Activated T-cell treated with anti-CD3 and anti-CD28 coated beads, Interleukin-2, amount 50 U/mL, for 4 hours (primary cell): ENCODE results near the gene UVRAG. TPM values are rescaled to one million over a fixed set of nuclear protein-coding genes. Genes with fewer than 3 reads are reported as not detected.
"Not testable (repeated sequence)": the region's sequence is repeated elsewhere in the genome, so short reads cannot be mapped to it uniquely, and the experiment has no call there.

Source experiments
- ATAC-seq, 2 donors: fragments of 200-7000 bp; cut with Tn5 transposase; one replicate each; pipeline ENCODE4 v1.10.0; 2021
- DNase-seq: peaks from one replicate; pipeline ENCODE4 v3.0.0-alpha.2; 2020
- H3K27me3 Mint-ChIP-seq: one replicate; pipeline ENCODE4 v1.8.0; 2021; ENCODE audit warnings: low read depth, mixed read lengths
- H3K36me3 Mint-ChIP-seq: one replicate; pipeline ENCODE4 v1.8.0; 2022; ENCODE audit warnings: mixed read lengths; ENCODE audit not compliant: insufficient read depth
- H3K4me1 Mint-ChIP-seq: one replicate; pipeline ENCODE4 v1.8.0; 2021; ENCODE audit warnings: low read depth, mixed read lengths
- H3K4me3 Mint-ChIP-seq: one replicate; pipeline ENCODE4 v1.8.0; 2021; ENCODE audit warnings: mild to moderate bottlenecking, moderate library complexity, mixed read lengths
- H3K9me3 Mint-ChIP-seq: one replicate; pipeline ENCODE4 v1.8.0; 2021; ENCODE audit warnings: mixed read lengths
- total RNA-seq, 3 donors: library from RNA; stranded (reverse); gene quantifications; one replicate each; pipeline ENCODE4 v1.2.1, GENCODE V29; 2021

The UVRAG gene
- total RNA-seq, 3 donors from 2014 or later = 14.4 to 15.8 (median 14.5) TPM

DNA sequence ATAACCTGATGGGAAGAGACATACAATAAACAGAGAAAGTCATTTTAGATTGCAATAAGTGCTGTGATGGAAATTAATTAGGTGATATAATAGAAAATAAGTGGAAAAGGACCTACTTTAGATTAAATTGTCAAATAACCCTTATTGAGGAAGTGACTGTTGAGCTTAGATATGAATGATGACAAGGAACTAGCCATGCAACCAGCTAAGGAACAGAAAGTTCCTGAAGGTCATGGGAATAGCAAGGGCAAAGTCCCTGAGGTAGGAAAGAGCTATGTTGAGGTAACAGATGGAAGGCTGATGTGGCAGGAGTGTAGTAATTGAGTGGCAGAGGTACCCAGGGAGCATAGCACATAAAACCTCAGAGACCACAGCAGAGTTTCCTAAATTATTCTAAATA lies 256.1 kb downstream of the UVRAG start:
- no peak for DNase-seq
- H3K9me3 Mint-ChIP-seq = peaks cover 6% of the 10 kb centered on the region
- peaks cover 49% of the 10 kb centered on the region for H3K36me3 Mint-ChIP-seq
- peaks cover 7% of the 10 kb centered on the region for H3K4me1 Mint-ChIP-seq
- ATAC-seq = no peak
- H3K4me3 Mint-ChIP-seq = no peak overlapping the region
- H3K27me3 Mint-ChIP-seq = no peaks in the 10 kb centered on the region

DNA sequence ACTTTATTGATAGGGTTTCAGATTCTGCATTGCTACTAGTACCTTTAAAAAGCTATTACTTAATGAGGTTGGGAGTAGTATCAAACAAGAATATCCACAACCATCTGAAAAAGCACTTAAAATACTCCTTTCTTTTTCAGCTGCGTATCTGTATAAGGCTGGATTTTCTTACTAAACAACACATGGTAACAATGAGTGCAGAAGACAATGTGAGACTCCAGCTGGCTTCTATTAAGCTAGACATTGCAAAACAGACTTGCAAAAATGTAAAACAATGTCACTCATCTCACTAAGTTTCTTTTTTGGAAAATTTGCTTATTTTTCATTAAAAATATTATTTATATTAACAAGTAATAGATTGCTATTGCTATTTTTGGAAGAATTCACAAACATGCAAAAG lies 258.7 kb downstream of the UVRAG start:
- Mint-ChIP-seq H3K9me3 (peaks cover 7% of the 10 kb centered on the region), H3K4me3 (no peak overlapping the region), H3K4me1 (peaks cover 17% of the 10 kb centered on the region), H3K36me3 (peaks cover 35% of the 10 kb centered on the region), H3K27me3 (no peaks in the 10 kb centered on the region)
- DNase-seq (no peak), ATAC-seq (no peak)

DNA sequence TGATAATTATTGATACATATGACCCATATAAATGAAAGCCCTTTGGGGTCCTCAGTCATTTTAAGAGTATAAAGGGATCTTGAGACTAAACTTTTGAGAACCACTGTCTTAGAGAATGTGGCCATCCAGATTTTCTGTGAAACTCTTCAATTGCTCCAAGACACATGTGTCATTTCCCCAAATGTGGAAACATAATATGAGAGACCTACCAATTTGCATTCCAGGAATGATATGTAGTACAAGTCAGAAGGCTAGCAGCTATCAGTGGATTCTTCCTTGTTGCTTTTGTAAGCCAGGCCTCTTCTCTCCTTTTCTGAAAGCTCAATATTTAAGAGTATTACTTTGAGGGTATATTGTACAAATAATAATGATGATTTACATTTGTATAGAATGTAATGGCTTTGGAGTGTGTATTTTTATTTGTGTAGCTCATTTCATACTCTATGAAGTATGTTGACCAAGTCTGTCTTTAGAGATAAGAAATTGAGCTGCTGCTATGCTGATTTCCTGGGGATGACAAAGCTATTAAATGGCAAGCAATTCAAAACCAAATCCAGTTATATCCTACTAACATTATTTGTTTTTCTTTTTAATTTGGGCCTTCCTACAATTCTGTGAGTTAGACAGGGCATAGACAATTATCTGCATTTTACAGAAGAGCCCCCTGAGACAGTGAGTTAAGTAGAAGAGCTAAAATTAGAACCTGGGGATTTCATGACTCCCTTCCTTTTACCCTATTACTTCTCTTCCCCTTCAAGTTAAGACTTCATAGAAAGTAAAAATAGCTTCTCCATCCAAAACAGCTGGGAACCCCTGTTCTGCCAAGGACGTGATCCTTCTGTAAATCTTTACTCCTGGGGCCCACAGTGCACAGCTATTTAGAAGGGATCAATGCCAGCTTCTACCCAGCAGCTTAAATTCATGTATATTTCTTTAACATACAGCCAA lies 259.4 kb downstream of the UVRAG start:
- Mint-ChIP-seq H3K4me3 (no peak overlapping the region), H3K4me1 (peaks cover 17% of the 10 kb centered on the region), H3K9me3 (peaks cover 7% of the 10 kb centered on the region), H3K36me3 (peaks cover 32% of the 10 kb centered on the region), H3K27me3 (no peaks in the 10 kb centered on the region)
- ATAC-seq (no peak), DNase-seq (no peak)

DNA sequence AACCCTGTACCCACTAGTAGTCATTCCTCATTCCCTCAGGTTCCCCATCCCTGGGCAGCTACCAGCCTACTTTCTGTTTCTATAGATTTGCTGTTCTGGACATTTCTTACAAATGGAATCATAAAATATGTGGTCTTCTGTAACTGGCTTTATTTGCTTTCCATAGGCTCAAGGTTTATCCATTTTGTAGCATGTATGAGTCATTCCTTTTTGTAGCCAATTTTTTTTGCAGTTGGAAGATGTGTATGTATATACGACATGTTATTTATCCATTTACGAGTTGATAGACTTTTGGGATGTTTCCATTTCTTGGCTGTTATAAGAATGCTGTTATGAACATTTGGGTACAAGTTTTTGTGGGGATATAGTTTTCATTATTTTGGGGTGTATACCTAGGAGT lies 260.7 kb downstream of the UVRAG start:
- DNase-seq (no peak), ATAC-seq (no peak)
- no peak overlapping the region for H3K4me3 Mint-ChIP-seq
- H3K4me1 Mint-ChIP-seq = peaks cover 17% of the 10 kb centered on the region
- no peaks in the 10 kb centered on the region for H3K27me3 Mint-ChIP-seq
- peaks cover 26% of the 10 kb centered on the region for H3K36me3 Mint-ChIP-seq
- H3K9me3 Mint-ChIP-seq = peaks cover 7% of the 10 kb centered on the region

DNA sequence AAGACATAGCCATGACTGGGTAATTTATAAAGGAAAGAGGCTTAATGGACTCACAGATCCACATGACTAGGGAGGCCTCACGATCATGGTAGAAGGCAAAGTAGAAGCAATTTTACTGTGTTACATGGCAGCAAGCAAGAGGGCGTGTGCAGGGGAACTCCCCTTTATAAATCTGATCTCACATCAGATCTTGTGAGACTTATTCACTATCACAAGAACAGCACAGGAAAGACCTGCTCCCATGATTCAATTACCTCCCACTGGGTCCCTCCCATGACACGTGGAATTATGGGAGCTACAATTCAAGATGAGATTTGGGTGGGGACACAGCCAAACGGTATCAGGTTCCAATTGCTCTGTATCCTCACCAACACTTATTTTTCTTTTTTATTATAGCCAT lies 261.2 kb downstream of the UVRAG start:
- peaks cover 22% of the 10 kb centered on the region for H3K36me3 Mint-ChIP-seq
- not testable (repeated sequence) for H3K4me3 Mint-ChIP-seq, H3K9me3 Mint-ChIP-seq, H3K27me3 Mint-ChIP-seq, ATAC-seq, DNase-seq
- H3K4me1 Mint-ChIP-seq = peaks cover 16% of the 10 kb centered on the region

DNA sequence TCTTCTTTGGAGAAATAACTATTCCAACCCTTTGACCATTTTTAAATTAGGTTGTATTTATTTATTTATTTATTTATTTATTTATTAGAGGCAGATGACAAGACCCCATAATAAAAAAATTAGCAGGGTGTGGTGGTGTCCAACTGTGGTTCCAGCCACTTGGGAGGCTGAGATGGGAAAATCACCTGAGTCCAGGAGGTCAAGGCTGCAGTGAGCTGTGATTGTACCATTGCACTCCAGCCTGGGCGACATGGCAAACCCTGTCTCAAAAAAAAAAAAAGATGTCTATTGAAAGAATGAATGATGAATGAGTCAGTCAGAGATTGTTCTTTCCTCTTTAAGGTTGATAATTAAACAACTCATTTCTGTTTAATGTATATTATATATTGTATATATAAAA lies 261.7 kb downstream of the UVRAG start:
- no peak for DNase-seq
- H3K9me3 Mint-ChIP-seq = peaks cover 7% of the 10 kb centered on the region
- peaks cover 16% of the 10 kb centered on the region for H3K4me1 Mint-ChIP-seq
- H3K36me3 Mint-ChIP-seq = peaks cover 18% of the 10 kb centered on the region
- no peaks in the 10 kb centered on the region for H3K27me3 Mint-ChIP-seq
- no peak for ATAC-seq
- no peak overlapping the region for H3K4me3 Mint-ChIP-seq

DNA sequence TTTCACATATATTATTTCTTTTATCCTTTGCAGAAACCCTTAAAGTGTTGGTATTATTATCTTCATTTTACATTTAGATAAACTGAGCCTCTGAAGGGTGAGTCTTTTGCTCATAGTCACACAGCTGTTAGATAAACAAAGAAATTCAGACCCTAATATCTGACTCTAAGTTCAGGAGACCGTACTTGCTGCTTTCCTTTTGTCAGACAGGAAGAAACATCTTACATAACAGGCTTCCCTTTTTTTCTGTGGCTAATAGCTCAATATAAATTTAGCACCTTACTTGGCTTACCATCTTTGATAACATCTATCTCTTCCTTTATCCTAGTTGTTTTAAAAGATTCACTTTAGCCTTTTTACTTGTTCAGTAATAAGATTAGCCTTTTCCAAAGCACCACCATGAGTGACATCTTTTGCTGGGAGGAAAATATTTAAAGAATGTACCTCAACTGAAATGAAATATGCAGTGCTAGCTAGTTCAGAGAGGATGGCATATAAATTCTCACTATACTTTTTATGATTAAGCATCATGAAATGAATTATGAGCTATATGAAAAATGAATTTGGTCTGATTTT lies 262.7 kb downstream of the UVRAG start:
- H3K4me1 Mint-ChIP-seq = peaks cover 16% of the 10 kb centered on the region
- peaks cover 13% of the 10 kb centered on the region for H3K36me3 Mint-ChIP-seq
- no peaks in the 10 kb centered on the region for H3K27me3 Mint-ChIP-seq
- no peak for DNase-seq
- H3K4me3 Mint-ChIP-seq = no peak overlapping the region
- peaks cover 7% of the 10 kb centered on the region for H3K9me3 Mint-ChIP-seq
- ATAC-seq = no peak

DNA sequence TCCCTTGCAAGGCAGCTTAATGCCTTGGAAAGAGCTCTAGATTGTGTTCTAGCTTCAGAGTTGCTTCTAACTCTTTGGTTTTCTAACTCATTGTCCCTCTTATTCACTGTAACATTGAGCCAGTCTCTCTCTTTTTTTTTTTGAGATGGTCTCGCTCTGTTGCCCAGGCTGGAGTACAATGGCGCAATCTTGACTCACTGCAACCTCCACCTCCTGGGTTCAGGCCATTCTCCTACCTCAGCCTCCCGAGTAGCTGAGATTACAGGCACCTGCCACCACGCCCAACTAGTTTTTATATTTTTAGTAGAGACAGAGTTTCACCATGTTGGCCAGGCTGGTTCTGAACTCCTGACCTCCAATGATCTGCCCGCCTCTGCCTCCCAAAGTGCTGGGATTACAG lies 266.1 kb downstream of the UVRAG start:
- not testable (repeated sequence) for H3K9me3 Mint-ChIP-seq, H3K4me3 Mint-ChIP-seq, H3K4me1 Mint-ChIP-seq, DNase-seq, ATAC-seq, H3K27me3 Mint-ChIP-seq
- H3K36me3 Mint-ChIP-seq = peaks cover 15% of the 10 kb centered on the region

DNA sequence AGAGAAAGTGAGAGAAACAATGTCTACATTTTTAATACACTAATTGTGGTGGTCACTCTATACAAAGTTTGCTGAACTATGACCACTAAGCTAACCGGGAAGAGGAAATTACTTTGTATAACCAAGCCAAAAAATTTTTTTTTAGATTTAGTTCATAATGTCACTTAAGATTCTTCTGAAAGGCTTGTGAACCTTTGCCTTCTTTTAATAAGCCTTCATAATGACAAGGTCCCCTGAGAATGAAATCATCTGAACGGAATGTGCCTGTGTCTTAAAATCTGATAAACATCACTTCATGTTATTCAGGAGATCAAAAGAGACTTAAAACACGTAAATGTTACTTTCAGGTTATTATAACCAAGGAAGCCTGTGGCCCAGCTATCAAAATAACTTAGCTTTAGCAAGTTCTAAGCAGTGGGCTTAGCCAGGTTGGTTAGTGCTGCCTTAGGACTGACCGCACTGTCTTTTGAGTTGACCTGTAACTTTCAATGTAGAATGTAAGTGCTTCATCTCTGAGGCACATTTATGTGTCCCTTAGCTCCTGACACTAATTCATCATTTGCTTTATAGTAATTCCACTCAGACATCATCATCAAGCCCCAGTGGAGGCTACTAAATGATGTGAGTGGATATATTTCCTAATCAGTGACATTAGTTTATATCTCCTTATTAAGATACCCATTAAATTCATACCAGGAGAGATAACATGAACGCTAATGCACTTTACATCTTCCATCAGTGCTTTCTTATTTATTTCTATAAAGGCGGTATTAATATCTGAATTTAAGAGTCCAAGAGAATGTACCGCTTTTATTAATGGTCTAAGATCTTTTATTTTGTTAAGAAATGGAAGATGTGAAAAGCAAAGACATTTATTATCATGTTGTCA lies 268.8 kb downstream of the UVRAG start:
- DNase-seq = no peak
- no peaks in the 10 kb centered on the region for H3K27me3 Mint-ChIP-seq
- H3K4me3 Mint-ChIP-seq = no peak overlapping the region
- H3K9me3 Mint-ChIP-seq = peaks cover 4% of the 10 kb centered on the region
- ATAC-seq = no peak
- no peaks in the 10 kb centered on the region for H3K4me1 Mint-ChIP-seq
- peaks cover 25% of the 10 kb centered on the region for H3K36me3 Mint-ChIP-seq

DNA sequence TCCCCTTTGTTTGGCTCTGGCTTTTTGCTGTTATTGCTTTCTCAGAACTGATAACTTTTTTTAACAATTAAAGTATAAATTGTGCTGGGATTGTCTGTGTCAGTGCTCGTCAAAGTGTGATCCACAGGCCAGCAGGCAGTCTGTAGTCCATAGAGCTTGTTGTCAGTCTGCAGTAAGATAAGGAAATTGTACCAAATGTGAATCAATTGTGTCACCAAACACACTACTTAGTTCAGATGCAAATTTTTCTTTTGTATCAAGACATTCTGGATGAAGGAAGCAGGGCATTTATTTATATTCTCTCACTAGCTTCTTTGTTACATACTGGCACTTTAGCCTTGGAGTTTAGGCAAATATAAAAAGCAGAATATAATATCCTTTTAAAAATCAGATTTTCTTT lies 270.3 kb downstream of the UVRAG start:
- DNase-seq (no peak), ATAC-seq (no peak)
- no peaks in the 10 kb centered on the region for H3K27me3 Mint-ChIP-seq
- no peaks in the 10 kb centered on the region for H3K4me1 Mint-ChIP-seq
- H3K36me3 Mint-ChIP-seq = peaks cover 29% of the 10 kb centered on the region
- H3K4me3 Mint-ChIP-seq = no peak overlapping the region
- H3K9me3 Mint-ChIP-seq = peaks cover 12% of the 10 kb centered on the region

DNA sequence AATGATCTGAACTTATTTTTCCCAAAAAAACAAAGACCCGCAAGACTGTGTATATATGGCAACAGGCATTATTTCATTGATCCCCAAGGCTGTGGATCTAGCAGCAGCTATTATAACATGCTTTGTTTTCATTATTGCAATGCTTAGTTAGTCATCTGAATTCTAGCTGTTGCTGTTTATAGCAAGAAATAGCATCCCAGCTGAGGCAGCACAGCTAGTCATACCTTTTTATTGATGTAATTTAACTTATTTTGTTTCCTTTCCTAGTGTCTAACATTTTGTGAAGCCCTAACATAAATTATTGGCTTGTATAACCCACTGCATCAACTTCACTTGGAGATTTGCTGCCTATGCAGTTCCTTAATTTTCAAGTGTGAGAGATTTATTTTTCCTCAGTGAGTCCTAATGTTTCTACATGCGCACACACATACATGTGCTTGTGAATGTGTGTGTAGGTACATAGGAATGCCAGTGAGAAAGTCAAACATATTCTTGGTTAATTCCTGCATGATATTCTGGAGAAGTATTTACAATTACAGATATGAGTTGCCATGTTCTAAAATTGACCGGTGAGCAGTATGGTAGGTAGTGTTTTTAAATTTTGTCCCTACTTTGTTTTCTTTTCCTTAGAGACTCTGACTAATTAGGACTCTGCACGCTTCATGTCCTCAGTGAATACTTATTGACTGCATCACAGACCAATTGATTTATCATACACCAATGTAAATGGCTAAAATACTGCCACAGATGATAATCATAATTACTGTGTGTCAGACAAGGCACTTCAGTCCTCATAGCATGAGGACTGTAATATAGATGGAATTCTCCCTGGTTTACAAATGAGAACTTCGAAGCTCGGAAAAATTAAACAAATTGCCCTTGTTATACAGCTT lies 272.0 kb downstream of the UVRAG start:
- ATAC-seq (no peak), DNase-seq (no peak)
- no peaks in the 10 kb centered on the region for H3K27me3 Mint-ChIP-seq
- H3K36me3 Mint-ChIP-seq = peaks cover 42% of the 10 kb centered on the region
- H3K4me1 Mint-ChIP-seq = no peaks in the 10 kb centered on the region
- no peak overlapping the region for H3K4me3 Mint-ChIP-seq
- H3K9me3 Mint-ChIP-seq = peaks cover 19% of the 10 kb centered on the region

DNA sequence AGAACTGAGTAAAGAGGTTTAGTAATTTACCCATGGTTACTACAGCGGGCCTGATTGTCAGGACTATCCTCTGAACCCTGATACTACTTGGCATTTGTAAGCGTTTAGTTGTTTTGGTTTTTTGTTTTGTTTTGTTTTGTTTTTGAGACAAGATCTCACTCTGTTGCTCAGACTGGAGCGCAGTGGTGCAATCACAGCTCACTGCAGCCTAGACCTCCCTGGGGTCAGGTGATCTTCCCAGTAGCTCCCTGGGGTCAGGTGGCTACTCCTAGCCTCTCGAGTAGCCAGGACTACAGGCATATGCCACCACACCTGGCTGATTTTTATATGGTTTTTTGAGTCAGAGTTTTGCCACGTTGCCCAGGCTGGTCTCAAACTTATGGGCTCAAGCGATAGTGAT lies 272.7 kb downstream of the UVRAG start:
- ATAC-seq = no peak
- Mint-ChIP-seq H3K9me3 (peaks cover 19% of the 10 kb centered on the region), H3K36me3 (peaks cover 43% of the 10 kb centered on the region)

DNA sequence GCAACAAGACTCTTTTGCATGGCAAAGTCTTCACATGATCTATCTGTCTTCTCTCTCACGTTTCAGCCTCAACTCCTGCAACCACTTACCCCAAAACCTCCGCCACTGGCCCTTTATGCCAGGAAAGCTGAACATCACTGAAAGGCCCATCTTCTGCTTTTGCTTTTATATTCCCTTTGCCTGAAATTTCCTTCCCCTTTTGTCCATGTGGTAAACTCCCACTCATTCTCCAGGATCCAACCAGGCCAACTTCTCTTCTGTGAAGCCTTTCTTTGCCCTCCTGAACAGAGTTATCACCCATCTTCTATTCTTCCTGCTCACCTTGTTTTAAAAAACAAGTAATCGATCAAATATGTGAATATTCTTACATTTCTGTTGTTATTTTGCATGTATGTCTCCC lies 273.5 kb downstream of the UVRAG start:
- H3K4me3 Mint-ChIP-seq = no peak overlapping the region
- H3K9me3 Mint-ChIP-seq = peaks cover 19% of the 10 kb centered on the region
- H3K4me1 Mint-ChIP-seq = no peaks in the 10 kb centered on the region
- DNase-seq (no peak), ATAC-seq (no peak)
- H3K27me3 Mint-ChIP-seq = no peaks in the 10 kb centered on the region
- H3K36me3 Mint-ChIP-seq = peaks cover 43% of the 10 kb centered on the region

More for the DNA sequence above, 272.7 kb downstream of the UVRAG start:
- no peak overlapping the region for H3K4me3 Mint-ChIP-seq
- H3K27me3 Mint-ChIP-seq = no peaks in the 10 kb centered on the region
- DNase-seq = no peak
- no peaks in the 10 kb centered on the region for H3K4me1 Mint-ChIP-seq
